Measurements from ENCODE around the gene OR2Y1.
"Not testable (repeated sequence)": the region's sequence is repeated elsewhere in the genome, so short reads cannot be mapped to it uniquely, and the experiment has no call there.

OR2Y1 gene, protein sequence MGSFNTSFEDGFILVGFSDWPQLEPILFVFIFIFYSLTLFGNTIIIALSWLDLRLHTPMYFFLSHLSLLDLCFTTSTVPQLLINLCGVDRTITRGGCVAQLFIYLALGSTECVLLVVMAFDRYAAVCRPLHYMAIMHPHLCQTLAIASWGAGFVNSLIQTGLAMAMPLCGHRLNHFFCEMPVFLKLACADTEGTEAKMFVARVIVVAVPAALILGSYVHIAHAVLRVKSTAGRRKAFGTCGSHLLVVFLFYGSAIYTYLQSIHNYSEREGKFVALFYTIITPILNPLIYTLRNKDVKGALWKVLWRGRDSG

DNA sequence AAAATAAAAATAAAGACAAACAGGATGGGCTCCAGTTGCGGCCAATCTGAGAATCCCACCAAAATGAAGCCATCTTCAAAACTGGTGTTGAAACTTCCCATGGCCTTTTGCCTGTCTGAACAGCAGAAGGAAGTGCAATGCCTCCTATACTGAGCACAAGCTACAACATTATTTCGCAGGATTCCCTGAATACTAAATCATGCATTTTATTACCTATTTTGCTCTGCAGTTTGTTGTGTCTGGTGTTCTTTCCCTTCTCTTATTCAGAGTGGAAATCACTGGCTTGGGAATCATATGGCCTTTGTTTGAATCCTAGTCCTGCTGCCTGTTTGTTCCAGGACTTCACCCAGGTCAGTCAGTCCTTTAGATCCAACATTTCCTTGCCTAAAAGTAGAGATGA, at the start of gene OR2Y1:
Gene OR2Y1 (minus strand): TSS at position 101 of the 400 bp plus-strand sequence. CDS start 0 bp downstream, at position 101.
- Histone ChIP-seq H3F3A (ENCODE audit: control insufficient read depth, insufficient read depth) (no peaks in the 10 kb centered on the region), H3K4me3 (ENCODE audit: low read length) (no peak within 1 kb of the TSS), H3K9me2 (replicated peaks; ENCODE audit: control insufficient read depth, low read length) (no peaks in the 10 kb centered on the region), H3K27me3 (ENCODE audit: control insufficient read depth, low read length) (peaks cover 16% of the 10 kb centered on the region), H3K27ac (ENCODE audit: low read depth, low read length) (no peak within 1 kb of the TSS), H4K20me1 (ENCODE audit: control insufficient read depth, insufficient read depth, low read depth, low read length) (no peaks in the 10 kb centered on the region), H3K36me3 (ENCODE audit: control insufficient read depth, low read length) (no peaks in the 10 kb centered on the region), H3K4me2 (ENCODE audit: low read length) (no peak within 1 kb of the TSS), H3K79me2 (ENCODE audit: control insufficient read depth, low read length) (no peaks in the 10 kb centered on the region), H3K4me1 (ENCODE audit: control insufficient read depth, low read length) (no peaks in the 10 kb centered on the region), H3K9me3 (ENCODE audit: control insufficient read depth, insufficient read depth, low read length) (no peaks in the 10 kb centered on the region)
- TF ChIP-seq EZH2phosphoT487 (IDR thresholded peaks at IDR 0.05; ENCODE audit: borderline replicate concordance, low read length) = no peak

DNA sequence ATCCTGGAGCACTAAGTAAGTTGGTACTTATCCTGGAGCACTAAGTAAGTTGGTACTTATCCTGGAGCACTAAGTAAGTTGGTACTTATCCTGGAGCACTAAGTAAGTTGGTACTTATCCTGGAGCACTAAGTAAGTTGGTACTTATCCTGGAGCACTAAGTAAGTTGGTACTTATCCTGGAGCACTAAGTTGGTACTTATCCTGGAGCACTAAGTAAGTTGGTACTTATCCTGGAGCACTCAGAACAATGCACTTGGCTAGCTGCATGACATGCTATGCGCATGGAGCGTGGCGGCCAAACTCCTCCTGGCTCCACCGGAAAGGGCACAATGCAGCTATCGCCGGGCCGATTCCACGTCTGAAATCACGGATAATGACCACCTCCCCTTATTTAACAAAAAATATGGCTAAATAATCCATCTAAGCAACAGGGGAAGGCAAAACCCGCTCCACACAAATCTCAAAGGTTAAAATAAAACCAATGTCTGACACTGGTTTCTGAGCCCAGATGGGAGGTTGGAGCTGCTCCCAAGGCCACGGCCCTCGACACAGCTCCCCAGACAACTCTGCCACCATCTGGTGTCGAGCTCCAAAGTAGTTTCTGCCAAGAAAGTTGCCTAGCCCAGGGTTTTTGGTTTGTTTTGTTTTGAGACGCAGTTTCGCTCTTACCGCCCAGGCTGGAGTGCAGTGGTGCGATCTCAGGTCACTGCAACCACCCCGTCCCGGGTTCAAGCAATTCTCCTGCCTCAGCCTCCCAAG, 49.0 kb upstream of the OR2Y1 start:
- H3F3A ChIP-seq (ENCODE audit: control insufficient read depth, insufficient read depth); H3K9me2 ChIP-seq (replicated peaks; ENCODE audit: control insufficient read depth, low read length); H3K27ac ChIP-seq (ENCODE audit: low read depth, low read length); H3K4me1 ChIP-seq (ENCODE audit: control insufficient read depth, low read length); H3K4me3 ChIP-seq (ENCODE audit: low read length); H3K27me3 ChIP-seq (ENCODE audit: control insufficient read depth, low read length); H3K4me2 ChIP-seq (ENCODE audit: low read length); H3K9me3 ChIP-seq (ENCODE audit: control insufficient read depth, insufficient read depth, low read length); H4K20me1 ChIP-seq (ENCODE audit: control insufficient read depth, insufficient read depth, low read depth, low read length): not testable (repeated sequence)
- Histone ChIP-seq H3K79me2 (ENCODE audit: control insufficient read depth, low read length) (peaks cover 32% of the 10 kb centered on the region), H3K36me3 (ENCODE audit: control insufficient read depth, low read length) (peaks cover 37% of the 10 kb centered on the region)

DNA sequence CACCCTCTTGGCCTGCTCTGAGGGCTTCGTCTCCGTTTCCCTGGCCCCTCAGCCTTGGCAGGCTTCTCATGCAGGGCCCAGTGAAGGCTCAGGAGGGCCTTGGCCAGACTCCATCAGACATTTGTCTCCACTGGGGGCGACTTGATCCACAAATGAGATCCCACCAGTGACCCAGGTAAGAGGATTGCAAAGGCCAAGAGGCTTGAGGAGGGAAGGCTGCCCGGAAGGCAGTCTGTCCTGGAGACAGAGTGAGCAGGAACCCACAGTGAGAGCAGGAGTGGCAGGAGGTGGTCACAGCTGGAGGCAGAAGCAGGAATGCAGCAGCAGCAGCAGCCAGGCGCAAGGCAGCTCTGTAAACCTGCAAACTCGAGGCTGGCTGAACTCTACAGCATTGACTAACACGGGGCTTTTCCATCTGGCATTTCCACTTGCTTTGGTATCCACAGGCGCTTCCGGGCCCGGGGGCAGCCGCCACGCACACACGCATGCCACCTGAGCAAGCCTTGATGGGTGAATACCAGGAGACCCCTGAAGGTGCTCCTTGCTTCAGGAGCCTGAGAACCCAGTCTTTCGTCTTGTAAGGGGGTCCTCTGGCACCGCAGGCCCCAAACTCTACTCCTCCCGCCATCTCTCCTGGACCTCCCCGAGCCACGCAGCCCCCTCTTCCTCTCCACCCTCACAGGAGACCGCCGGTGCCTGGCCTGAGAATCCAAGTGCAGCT, 48.0 kb upstream of the OR2Y1 start:
- TF ChIP-seq EZH2phosphoT487 (IDR thresholded peaks at IDR 0.05; ENCODE audit: borderline replicate concordance, low read length) = no peak
- TF ChIP-seq, protein P1, sequence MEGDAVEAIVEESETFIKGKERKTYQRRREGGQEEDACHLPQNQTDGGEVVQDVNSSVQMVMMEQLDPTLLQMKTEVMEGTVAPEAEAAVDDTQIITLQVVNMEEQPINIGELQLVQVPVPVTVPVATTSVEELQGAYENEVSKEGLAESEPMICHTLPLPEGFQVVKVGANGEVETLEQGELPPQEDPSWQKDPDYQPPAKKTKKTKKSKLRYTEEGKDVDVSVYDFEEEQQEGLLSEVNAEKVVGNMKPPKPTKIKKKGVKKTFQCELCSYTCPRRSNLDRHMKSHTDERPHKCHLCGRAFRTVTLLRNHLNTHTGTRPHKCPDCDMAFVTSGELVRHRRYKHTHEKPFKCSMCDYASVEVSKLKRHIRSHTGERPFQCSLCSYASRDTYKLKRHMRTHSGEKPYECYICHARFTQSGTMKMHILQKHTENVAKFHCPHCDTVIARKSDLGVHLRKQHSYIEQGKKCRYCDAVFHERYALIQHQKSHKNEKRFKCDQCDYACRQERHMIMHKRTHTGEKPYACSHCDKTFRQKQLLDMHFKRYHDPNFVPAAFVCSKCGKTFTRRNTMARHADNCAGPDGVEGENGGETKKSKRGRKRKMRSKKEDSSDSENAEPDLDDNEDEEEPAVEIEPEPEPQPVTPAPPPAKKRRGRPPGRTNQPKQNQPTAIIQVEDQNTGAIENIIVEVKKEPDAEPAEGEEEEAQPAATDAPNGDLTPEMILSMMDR (IDR thresholded peaks at IDR 0.05; ENCODE audit: low read depth, low read length, poor library complexity, severe bottlenecking) = no peak
- Histone ChIP-seq H4K20me1 (ENCODE audit: control insufficient read depth, insufficient read depth, low read depth, low read length) (no peaks in the 10 kb centered on the region), H3F3A (ENCODE audit: control insufficient read depth, insufficient read depth) (0 out of 2 replicates have a peak, but pooled peaks cover 2% of the 10 kb centered on the region), H3K36me3 (ENCODE audit: control insufficient read depth, low read length) (peaks cover 35% of the 10 kb centered on the region), H3K9me2 (replicated peaks; ENCODE audit: control insufficient read depth, low read length) (no peaks in the 10 kb centered on the region), H3K9me3 (ENCODE audit: control insufficient read depth, insufficient read depth, low read length) (no peaks in the 10 kb centered on the region), H3K27ac (ENCODE audit: low read depth, low read length) (no peak overlapping the region), H3K4me3 (ENCODE audit: low read length) (no peak overlapping the region), H3K4me1 (ENCODE audit: control insufficient read depth, low read length) (peaks cover under 1% of the 10 kb centered on the region; the same call in 1 of the 2 replicates), H3K4me2 (ENCODE audit: low read length) (no peak overlapping the region), H3K79me2 (ENCODE audit: control insufficient read depth, low read length) (peaks cover 22% of the 10 kb centered on the region), H3K27me3 (ENCODE audit: control insufficient read depth, low read length) (no peaks in the 10 kb centered on the region)

DNA sequence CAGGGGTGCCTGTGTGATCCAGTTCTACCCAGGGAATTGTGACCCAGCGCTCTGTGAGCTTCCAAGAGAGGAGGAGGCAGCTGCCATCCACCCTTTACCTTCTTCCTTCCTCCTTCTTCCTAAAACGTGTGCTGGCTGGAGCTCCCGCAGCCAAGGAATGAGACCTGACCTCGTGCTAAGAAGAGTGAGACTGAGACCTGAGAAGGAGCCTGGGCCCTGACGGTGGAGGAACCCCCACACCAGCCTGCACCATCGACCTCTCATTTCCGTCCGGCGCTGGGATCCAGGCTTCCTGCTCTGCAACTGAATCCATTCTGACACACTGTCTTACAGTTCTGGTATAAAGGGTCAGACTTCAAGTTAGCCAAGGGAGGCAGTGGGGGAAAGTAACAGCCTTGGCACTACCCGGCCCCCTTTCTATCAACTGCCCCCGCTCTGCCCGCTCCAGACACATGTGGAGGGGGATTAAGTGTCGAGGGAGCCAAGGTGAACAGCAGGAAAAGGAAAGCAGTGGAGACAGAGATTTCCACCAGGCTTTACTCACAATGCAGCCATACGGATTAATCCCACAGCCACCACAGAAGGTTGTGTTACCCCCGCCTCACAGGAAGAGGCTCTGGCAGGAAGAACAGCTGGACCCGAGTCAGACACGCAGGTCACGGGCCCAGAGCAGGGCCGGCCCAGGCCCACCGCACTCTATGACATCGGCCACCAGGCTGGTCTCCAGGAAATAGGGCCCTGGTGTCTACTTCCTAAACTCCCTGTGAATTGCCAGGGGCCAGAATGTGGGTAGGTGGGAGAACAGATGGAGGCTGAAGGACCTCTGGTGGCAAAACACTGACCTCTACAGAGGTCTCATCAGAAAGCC, 46.9 kb upstream of the OR2Y1 start:
- H4K20me1 ChIP-seq (ENCODE audit: control insufficient read depth, insufficient read depth, low read depth, low read length) = no peaks in the 10 kb centered on the region
- no peak for TF ChIP-seq EZH2phosphoT487 (IDR thresholded peaks at IDR 0.05; ENCODE audit: borderline replicate concordance, low read length)
- TF ChIP-seq, protein P1 (IDR thresholded peaks at IDR 0.05; ENCODE audit: low read depth, low read length, poor library complexity, severe bottlenecking) = no peak
- no peak overlapping the region for H3K27ac ChIP-seq (ENCODE audit: low read depth, low read length)
- no peak overlapping the region for H3K4me3 ChIP-seq (ENCODE audit: low read length)
- no peaks in the 10 kb centered on the region for H3K9me3 ChIP-seq (ENCODE audit: control insufficient read depth, insufficient read depth, low read length)
- peaks cover 11% of the 10 kb centered on the region for H3K79me2 ChIP-seq (ENCODE audit: control insufficient read depth, low read length)
- H3K36me3 ChIP-seq (ENCODE audit: control insufficient read depth, low read length) = peaks cover 24% of the 10 kb centered on the region
- H3K9me2 ChIP-seq (replicated peaks; ENCODE audit: control insufficient read depth, low read length) = no peaks in the 10 kb centered on the region
- H3K4me1 ChIP-seq (ENCODE audit: control insufficient read depth, low read length) = no peaks in the 10 kb centered on the region
- 0 out of 2 replicates have a peak, but pooled peaks cover 2% of the 10 kb centered on the region for H3F3A ChIP-seq (ENCODE audit: control insufficient read depth, insufficient read depth)
- H3K27me3 ChIP-seq (ENCODE audit: control insufficient read depth, low read length) = no peaks in the 10 kb centered on the region
- H3K4me2 ChIP-seq (ENCODE audit: low read length) = no peak overlapping the region

Data from DOHH2 (cell line).